Mesothelial cell of epicardium (in vitro differentiated cells): ENCODE measurements around the gene CALY. TPM values are rescaled to one million over a fixed set of nuclear protein-coding genes. Genes with fewer than 3 reads are reported as not detected.

Experiments used
- DNase-seq, 2 experiments: peaks; one replicate each; pipeline ENCODE4 v3.0.0; 2021; ENCODE audit warnings: low spot score in 2 of 2; ENCODE audit not compliant: unreplicated experiment in 2 of 2
- H3K27ac Mint-ChIP-seq: 2 replicates; pipeline ENCODE4 v1.8.0; 2021; ENCODE audit warnings: mixed read lengths
- H3K27me3 Mint-ChIP-seq: 2 replicates; pipeline ENCODE4 v1.8.0; 2021; ENCODE audit warnings: low read depth, mixed read lengths
- H3K36me3 Mint-ChIP-seq: 2 replicates; pipeline ENCODE4 v1.8.0; 2021; ENCODE audit warnings: mixed read lengths
- H3K4me1 Mint-ChIP-seq: 2 replicates; pipeline ENCODE4 v1.8.0; 2021; ENCODE audit warnings: mixed read lengths
- H3K4me3 Mint-ChIP-seq: 2 replicates; pipeline ENCODE4 v1.8.0; 2021; ENCODE audit warnings: mild to moderate bottlenecking, moderate library complexity, mixed read lengths
- H3K9me3 Mint-ChIP-seq: 2 replicates; pipeline ENCODE4 v1.8.0; 2021; ENCODE audit warnings: mixed read lengths
- total RNA-seq: library from RNA; stranded (reverse); gene quantifications from 3 replicates; pipeline ENCODE4 v1.2.1, GENCODE V29; 2021
- TF ChIP-seq, protein P1 (sequence below): fragments of 200-600 bp; sonication (generic); IDR thresholded peaks from one replicate; pipeline ENCODE4 v1.5.0; 2021; ENCODE audit warnings: antibody characterized with exemption; ENCODE audit not compliant: unreplicated experiment

CALY gene
- total RNA-seq, 1 donor from 2014 or later: 2.1 TPM

DNA sequence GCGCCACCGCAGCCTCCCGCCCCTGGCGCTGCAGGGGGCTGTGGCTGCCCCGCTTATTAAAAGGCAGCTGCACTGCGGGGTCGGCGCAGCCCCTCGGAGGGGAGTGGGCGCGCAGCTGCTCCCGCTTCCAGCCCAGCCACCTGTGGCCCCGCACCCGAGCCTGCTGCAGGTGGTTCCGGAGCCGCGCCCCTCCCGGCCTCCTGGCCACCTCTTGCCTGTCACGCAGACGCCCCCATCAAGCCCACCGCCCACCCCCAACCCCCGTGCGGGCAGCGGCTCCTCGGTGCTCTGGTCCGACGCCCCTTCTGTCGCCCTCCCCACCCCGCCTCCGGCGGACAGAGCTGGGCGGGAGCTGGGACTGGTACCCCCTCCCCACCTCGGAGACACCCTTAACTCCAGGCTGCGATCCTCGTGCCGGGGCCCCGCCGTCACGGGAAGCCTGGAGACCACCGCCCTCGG is 549 bp downstream of the CALY start:
- H3K36me3 Mint-ChIP-seq: no peaks in the 10 kb centered on the region
- DNase-seq: no peak
- TF ChIP-seq, protein P1, sequence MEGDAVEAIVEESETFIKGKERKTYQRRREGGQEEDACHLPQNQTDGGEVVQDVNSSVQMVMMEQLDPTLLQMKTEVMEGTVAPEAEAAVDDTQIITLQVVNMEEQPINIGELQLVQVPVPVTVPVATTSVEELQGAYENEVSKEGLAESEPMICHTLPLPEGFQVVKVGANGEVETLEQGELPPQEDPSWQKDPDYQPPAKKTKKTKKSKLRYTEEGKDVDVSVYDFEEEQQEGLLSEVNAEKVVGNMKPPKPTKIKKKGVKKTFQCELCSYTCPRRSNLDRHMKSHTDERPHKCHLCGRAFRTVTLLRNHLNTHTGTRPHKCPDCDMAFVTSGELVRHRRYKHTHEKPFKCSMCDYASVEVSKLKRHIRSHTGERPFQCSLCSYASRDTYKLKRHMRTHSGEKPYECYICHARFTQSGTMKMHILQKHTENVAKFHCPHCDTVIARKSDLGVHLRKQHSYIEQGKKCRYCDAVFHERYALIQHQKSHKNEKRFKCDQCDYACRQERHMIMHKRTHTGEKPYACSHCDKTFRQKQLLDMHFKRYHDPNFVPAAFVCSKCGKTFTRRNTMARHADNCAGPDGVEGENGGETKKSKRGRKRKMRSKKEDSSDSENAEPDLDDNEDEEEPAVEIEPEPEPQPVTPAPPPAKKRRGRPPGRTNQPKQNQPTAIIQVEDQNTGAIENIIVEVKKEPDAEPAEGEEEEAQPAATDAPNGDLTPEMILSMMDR: no peak
- peaks cover 5% of the 10 kb centered on the region for H3K9me3 Mint-ChIP-seq
- no peak overlapping the region for H3K27ac Mint-ChIP-seq
- peaks cover 3% of the 10 kb centered on the region for H3K4me1 Mint-ChIP-seq
- H3K27me3 Mint-ChIP-seq: peaks cover 47% of the 10 kb centered on the region
- H3K4me3 Mint-ChIP-seq: no peak overlapping the region

GRCh38 chr10:133335246-133336117 is 1.2 kb downstream of the CALY start:
- Mint-ChIP-seq H3K36me3 (no peaks in the 10 kb centered on the region), H3K27me3 (peaks cover 47% of the 10 kb centered on the region), H3K27ac (no peak overlapping the region), H3K4me3 (peak overlapping the region; percentile 25), H3K9me3 (peaks cover 5% of the 10 kb centered on the region), H3K4me1 (peaks cover 3% of the 10 kb centered on the region)
- DNase-seq: peak in 1 of 2 experiments; percentile 75
- TF ChIP-seq, protein P1: no peak

- no peaks in the 10 kb centered on the region for H3K36me3 Mint-ChIP-seq
- H3K9me3 Mint-ChIP-seq: peaks cover 5% of the 10 kb centered on the region
- no peak for DNase-seq
- H3K4me3 Mint-ChIP-seq: peak overlapping the region; percentile 66
- TF ChIP-seq, protein P1: no peak
- H3K27me3 Mint-ChIP-seq: peaks cover 52% of the 10 kb centered on the region
- H3K27ac Mint-ChIP-seq: no peak overlapping the region
- peaks cover 5% of the 10 kb centered on the region for H3K4me1 Mint-ChIP-seq
Measured at GRCh38 chr10:133334503-133335245, 2.0 kb downstream of the CALY start.

GRCh38 chr10:133332936-133333699 is 3.6 kb downstream of the CALY start:
- H3K9me3 Mint-ChIP-seq: peaks cover 5% of the 10 kb centered on the region
- no peak for DNase-seq

More at GRCh38 chr10:133332936-133333699, 3.6 kb downstream of the CALY start:
- TF ChIP-seq, protein P1: no peak
- Mint-ChIP-seq H3K27me3 (peaks cover 66% of the 10 kb centered on the region), H3K4me3 (no peak overlapping the region), H3K4me1 (peaks cover 10% of the 10 kb centered on the region), H3K36me3 (no peaks in the 10 kb centered on the region), H3K27ac (no peak overlapping the region)
